ENCODE data around the gene FGF21. TPM values are rescaled to one million over a fixed set of nuclear protein-coding genes. Genes with fewer than 3 reads are reported as not detected.

The FGF21 gene
- total RNA-seq, 2 experiments from 2014 or later, result not detected

- H3K36me3 ChIP-seq (ENCODE audit: insufficient read depth, low read length), result no peaks in the 10 kb centered on the region
- H3K9me3 ChIP-seq (ENCODE audit: control insufficient read depth in 1 of 2, insufficient read depth in 1 of 2, low read length in 2 of 2), result no peaks in the 10 kb centered on the region
- CTCF ChIA-PET, result no interaction called here
- no peaks in the 10 kb centered on the region for H3K4me1 ChIP-seq (ENCODE audit: insufficient read depth, low read length)
- Mint-ChIP-seq H3K27ac (no peak overlapping the region), H3K9me3 (no peaks in the 10 kb centered on the region), H3K4me1 (ENCODE audit: low read depth) (peaks cover under 1% of the 10 kb centered on the region), H3K27me3 (peaks cover 11% of the 10 kb centered on the region), H3K4me3 (no peak overlapping the region), H3K36me3 (ENCODE audit: low read depth) (no peaks in the 10 kb centered on the region)
- intact Hi-C loops (cut with DNase I, micrococcal nuclease), result no loop called here
- peaks cover 0 to 2% of the 10 kb centered on the region in 2 experiments for H3K27me3 ChIP-seq (ENCODE audit: control insufficient read depth in 1 of 2, insufficient read depth in 2 of 2, low read length in 2 of 2)
- ATAC-seq (ENCODE audit: poor library complexity) (no peak), DNase-seq (no peak)
- POLR2A ChIA-PET, result no interaction called here
- no peak for TF ChIP-seq CTCF (IDR thresholded peaks at IDR 0.05)
- no peak overlapping the region for H3K4me3 ChIP-seq (ENCODE audit: low read length)
- no peak overlapping the region for H3K27ac ChIP-seq (ENCODE audit: low read depth in 1 of 2, low read length in 2 of 2)
Measured at GRCh38 chr19:48777139-48777538, 21.8 kb downstream of the FGF21 start.

GRCh38 chr19:48777720-48778119, 22.4 kb downstream of the FGF21 start:
- no peak for TF ChIP-seq CTCF (IDR thresholded peaks at IDR 0.05)
- ChIA-PET CTCF (no interaction called here), POLR2A (no interaction called here)

GRCh38 chr19:48779636-48780035, 24.3 kb downstream of the FGF21 start:
- Mint-ChIP-seq H3K36me3 (ENCODE audit: low read depth) (no peaks in the 10 kb centered on the region), H3K9me3 (no peaks in the 10 kb centered on the region), H3K27ac (no peak overlapping the region), H3K27me3 (peaks cover 15% of the 10 kb centered on the region), H3K4me3 (no peak overlapping the region), H3K4me1 (ENCODE audit: low read depth) (peaks cover 4% of the 10 kb centered on the region)
- intact Hi-C loops (cut with DNase I, micrococcal nuclease), result no loop called here
- no peak overlapping the region for H3K27ac ChIP-seq (ENCODE audit: low read depth in 1 of 2, low read length in 2 of 2)
- CTCF ChIA-PET, result interaction anchor here (0.7 kb wide), 1 partner anchor 9 kb away, joined by 6 read pairs; no protein-coding TSS in a partner anchor
- POLR2A ChIA-PET, result no interaction called here
- TF ChIP-seq CTCF (IDR thresholded peaks at IDR 0.05), result no peak
- DNase-seq (no peak), ATAC-seq (ENCODE audit: poor library complexity) (no peak)
- H3K36me3 ChIP-seq (ENCODE audit: insufficient read depth, low read length), result no peaks in the 10 kb centered on the region
- H3K4me3 ChIP-seq (ENCODE audit: low read length), result no peak overlapping the region
- peaks cover 0 to 2% of the 10 kb centered on the region in 2 experiments for H3K27me3 ChIP-seq (ENCODE audit: control insufficient read depth in 1 of 2, insufficient read depth in 2 of 2, low read length in 2 of 2)
- no peaks in the 10 kb centered on the region for H3K9me3 ChIP-seq (ENCODE audit: control insufficient read depth in 1 of 2, insufficient read depth in 1 of 2, low read length in 2 of 2)
- H3K4me1 ChIP-seq (ENCODE audit: insufficient read depth, low read length), result peaks cover 4% of the 10 kb centered on the region

More at GRCh38 chr19:48777720-48778119, 22.4 kb downstream of the FGF21 start:
- DNase-seq, result no peak
- ATAC-seq (ENCODE audit: poor library complexity), result no peak
- Mint-ChIP-seq H3K36me3 (ENCODE audit: low read depth) (no peaks in the 10 kb centered on the region), H3K27ac (no peak overlapping the region), H3K4me3 (no peak overlapping the region), H3K4me1 (ENCODE audit: low read depth) (peaks cover 4% of the 10 kb centered on the region), H3K9me3 (no peaks in the 10 kb centered on the region), H3K27me3 (peaks cover 12% of the 10 kb centered on the region)
- no peak overlapping the region for H3K27ac ChIP-seq (ENCODE audit: low read depth in 1 of 2, low read length in 2 of 2)
- no peaks in the 10 kb centered on the region for H3K36me3 ChIP-seq (ENCODE audit: insufficient read depth, low read length)
- intact Hi-C loops (cut with DNase I, micrococcal nuclease), result no loop called here
- H3K9me3 ChIP-seq (ENCODE audit: control insufficient read depth in 1 of 2, insufficient read depth in 1 of 2, low read length in 2 of 2), result no peaks in the 10 kb centered on the region
- H3K27me3 ChIP-seq (ENCODE audit: control insufficient read depth in 1 of 2, insufficient read depth in 2 of 2, low read length in 2 of 2), result peaks cover 0 to 2% of the 10 kb centered on the region in 2 experiments
- H3K4me3 ChIP-seq (ENCODE audit: low read length), result no peak overlapping the region
- H3K4me1 ChIP-seq (ENCODE audit: insufficient read depth, low read length), result peaks cover 4% of the 10 kb centered on the region

Data from CD4-positive, alpha-beta T cell (primary cell).